CD14-positive monocyte (primary cell): ENCODE results near the gene MYO1D. TPM values are rescaled to one million over a fixed set of nuclear protein-coding genes. Genes with fewer than 3 reads are reported as not detected.

ENCODE experiments used
- DNase-seq, 3 donors: peaks; one replicate each; pipeline ENCODE4 v3.0.0-alpha.2; 2011 to 2022
- H2AFZ ChIP-seq: 2 replicates; pipeline ENCODE4 v1.6.0; 2012; ENCODE audit warnings: mild to moderate bottlenecking, low read depth, low read length, inconsistent platforms; ENCODE audit not compliant: insufficient read depth, poor library complexity, severe bottlenecking
- H3K27ac ChIP-seq, 2 donors: 1 replicate in 1 of 2; 2 replicates in 1 of 2; pipeline ENCODE4 v1.5.1; 2012 to 2013; ENCODE audit warnings: low read length in 2 of 2, control low read depth in 1 of 2, inconsistent platforms in 1 of 2, low read depth in 1 of 2, mild to moderate bottlenecking in 1 of 2
- H3K27me3 ChIP-seq, 2 donors: one replicate each; pipeline versions ENCODE4 v1.6.0 to v1.6.1; 2011 to 2013; ENCODE audit warnings: low read length in 2 of 2; ENCODE audit not compliant: control insufficient read depth in 2 of 2, insufficient read depth in 2 of 2
- H3K36me3 ChIP-seq, 2 donors: replicated peaks in 1 of 2; 1 replicate in 1 of 2; 2 replicates in 1 of 2; pipeline versions ENCODE4 v1.5.1 to v1.6.1; 2012 to 2013; ENCODE audit warnings: low read length in 2 of 2, control low read depth in 1 of 2, inconsistent platforms in 1 of 2, mild to moderate bottlenecking in 1 of 2; ENCODE audit not compliant: insufficient read depth in 2 of 2, control insufficient read depth in 1 of 2
- H3K4me1 ChIP-seq, 2 donors: 1 replicate in 1 of 2; 2 replicates in 1 of 2; pipeline versions ENCODE4 v1.5.1 to v1.6.1; 2012 to 2013; ENCODE audit warnings: low read length in 2 of 2, control low read depth in 1 of 2, inconsistent platforms in 1 of 2, mild to moderate bottlenecking in 1 of 2, moderate library complexity in 1 of 2; ENCODE audit not compliant: insufficient read depth in 2 of 2, control insufficient read depth in 1 of 2
- H3K4me2 ChIP-seq: replicated peaks from 2 replicates; pipeline ENCODE3; 2012; ENCODE audit warnings: low read length, moderate library complexity, mild to moderate bottlenecking; ENCODE audit not compliant: poor library complexity, severe bottlenecking; ENCODE audit errors: extremely low read depth
- H3K4me3 ChIP-seq, 3 experiments: fragments of 200-600 bp in 1 of 3; sonication (generic) in 1 of 3; replicated peaks in 1 of 3; 1 replicate in 2 of 3; 2 replicates in 1 of 3; pipeline ENCODE4 v1.5.1; 2011 to 2013; ENCODE audit warnings: low read length in 3 of 3, mild to moderate bottlenecking in 3 of 3, control low read depth in 2 of 3, low read depth in 2 of 3, inconsistent platforms in 1 of 3, moderate library complexity in 1 of 3
- H3K79me2 ChIP-seq: 2 replicates; pipeline ENCODE4 v1.6.0; 2012; ENCODE audit warnings: mild to moderate bottlenecking, control low read depth, inconsistent platforms, low read length, moderate library complexity; ENCODE audit not compliant: insufficient read depth
- H3K9ac ChIP-seq: 2 replicates; pipeline ENCODE4 v1.6.0; 2017; ENCODE audit warnings: low read length, mild to moderate bottlenecking; ENCODE audit not compliant: insufficient read depth, poor library complexity, severe bottlenecking
- H3K9me3 ChIP-seq, 2 donors: replicated peaks in 1 of 2; 1 replicate in 1 of 2; 2 replicates in 1 of 2; pipeline versions ENCODE4 v1.5.1 to v1.6.1; 2012 to 2013; ENCODE audit warnings: low read length in 2 of 2, control low read depth in 1 of 2; ENCODE audit not compliant: control insufficient read depth in 1 of 2, insufficient read depth in 1 of 2
- H4K20me1 ChIP-seq: 2 replicates; pipeline ENCODE4 v1.6.0; 2012; ENCODE audit warnings: mild to moderate bottlenecking, low read length, control low read depth, moderate library complexity; ENCODE audit not compliant: insufficient read depth
- H3K27ac Mint-ChIP-seq, 7 donors: one replicate each; pipeline ENCODE4 v1.8.0; 2020; ENCODE audit warnings: mild to moderate bottlenecking in 7 of 7, mixed read lengths in 7 of 7, moderate library complexity in 6 of 7, inconsistent platforms in 2 of 7
- H3K27me3 Mint-ChIP-seq, 3 donors: one replicate each; pipeline ENCODE4 v1.8.0; 2021 to 2022; ENCODE audit warnings: low read depth in 3 of 3, mild to moderate bottlenecking in 3 of 3, mixed read lengths in 3 of 3, moderate library complexity in 3 of 3, inconsistent platforms in 1 of 3
- H3K36me3 Mint-ChIP-seq, 2 donors: one replicate each; pipeline ENCODE4 v1.8.0; 2020; ENCODE audit warnings: mixed read lengths in 2 of 2, inconsistent platforms in 1 of 2, mild to moderate bottlenecking in 1 of 2
- H3K4me1 Mint-ChIP-seq: one replicate; pipeline ENCODE4 v1.8.0; 2020; ENCODE audit warnings: mild to moderate bottlenecking, mixed read lengths
- H3K4me3 Mint-ChIP-seq, 2 donors: one replicate each; pipeline ENCODE4 v1.8.0; 2020; ENCODE audit warnings: mild to moderate bottlenecking in 2 of 2, mixed read lengths in 2 of 2, moderate library complexity in 1 of 2
- H3K9me3 Mint-ChIP-seq, 7 donors: one replicate each; pipeline ENCODE4 v1.8.0; 2020 to 2022; ENCODE audit warnings: mixed read lengths in 7 of 7, mild to moderate bottlenecking in 6 of 7, moderate library complexity in 6 of 7, inconsistent platforms in 2 of 7
- WGBS: methylation state at CpG from one replicate; pipeline ENCODE4 v1.1.5; 2013; ENCODE audit warnings: missing lambda C conversion rate; ENCODE audit not compliant: insufficient coverage; 5-methylcytosine and 5-hydroxymethylcytosine counted together
- intact Hi-C, 2 donors: fragments of 100-400 bp; cut with micrococcal nuclease; formaldehyde crosslinking; loops; one replicate each; pipeline versions ENCODE4 v1.15.0 to v1.15.1; 2023
- polyA plus RNA-seq, 3 donors: library from polyadenylated mRNA; depleted of rRNA in 1 of 3; unstranded in 2 of 3; stranded (reverse) in 1 of 3; fragments of 300-500 nt in 2 of 3; fragments of >200 nt in 1 of 3; fragmentation: Illumina TruSeq in 2 of 3; gene quantifications; 1 replicate in 2 of 3; 2 replicates in 1 of 3; pipeline ENCODE4 v1.2.3, GENCODE V29; 2012 to 2021
- TF ChIP-seq, protein P1 (sequence below): fragments of 200-600 bp; IDR thresholded peaks from one replicate; pipeline ENCODE4 v1.8.0; 2022; ENCODE audit warnings: antibody characterized with exemption, mild to moderate bottlenecking

MYO1D gene
- polyA plus RNA-seq, 3 donors, result 0.22 to 0.39 (median 0.26) TPM

DNA sequence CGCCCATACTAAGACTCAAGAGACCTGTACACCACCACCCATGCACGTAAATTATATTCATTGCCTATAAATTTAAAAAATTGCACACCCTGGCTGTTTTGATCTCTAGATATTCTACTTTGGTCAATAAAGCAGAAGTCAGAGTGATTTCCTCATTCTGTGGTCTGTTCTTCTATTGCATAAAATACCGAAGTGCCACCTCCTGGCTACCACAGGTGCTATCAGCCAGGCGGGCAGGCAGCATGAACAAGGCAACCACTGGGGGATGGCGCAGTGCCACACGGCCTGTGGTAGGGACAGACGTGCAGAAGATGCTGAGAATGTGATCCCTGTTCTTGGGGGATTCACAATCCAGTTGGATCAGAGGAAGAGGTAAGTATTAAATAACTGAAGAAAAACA lies 267.8 kb downstream of the MYO1D start:
- no peaks in the 10 kb centered on the region for H3K79me2 ChIP-seq
- H3K4me3 ChIP-seq, result no peak overlapping the region
- DNase-seq, result peak; percentile 55 to 65 (median 65)
- intact Hi-C loops, result loop anchor here (5.0 kb wide), 2 partner anchors 122 to 127 kb away; partner anchors contain the start of gene CDK5R1 (in 1 of the 2)
- no peaks in the 10 kb centered on the region for H4K20me1 ChIP-seq
- H3K4me2 ChIP-seq, result no peak overlapping the region
- Mint-ChIP-seq H3K9me3 (peaks cover 0 to 1% (median 0%) of the 10 kb centered on the region in 7 donors), H3K36me3 (no peaks in the 10 kb centered on the region), H3K27me3 (peaks cover 9 to 17% (median 15%) of the 10 kb centered on the region in 3 donors), H3K4me3 (peak overlapping the region; percentile 1 to 10), H3K27ac (no peak overlapping the region), H3K4me1 (peaks cover 9% of the 10 kb centered on the region)
- H3K9ac ChIP-seq, result no peak overlapping the region
- H3K36me3 ChIP-seq, result no peaks in the 10 kb centered on the region
- H3K27me3 ChIP-seq, result peaks cover 0 to 3% of the 10 kb centered on the region in 2 donors
- peaks cover 7 to 8% of the 10 kb centered on the region in 2 donors for H3K4me1 ChIP-seq
- H2AFZ ChIP-seq, result no peak overlapping the region
- no peak overlapping the region for H3K27ac ChIP-seq
- WGBS, result 0% methylated on average over 3 of the region's 7 CpGs
- TF ChIP-seq, protein P1, sequence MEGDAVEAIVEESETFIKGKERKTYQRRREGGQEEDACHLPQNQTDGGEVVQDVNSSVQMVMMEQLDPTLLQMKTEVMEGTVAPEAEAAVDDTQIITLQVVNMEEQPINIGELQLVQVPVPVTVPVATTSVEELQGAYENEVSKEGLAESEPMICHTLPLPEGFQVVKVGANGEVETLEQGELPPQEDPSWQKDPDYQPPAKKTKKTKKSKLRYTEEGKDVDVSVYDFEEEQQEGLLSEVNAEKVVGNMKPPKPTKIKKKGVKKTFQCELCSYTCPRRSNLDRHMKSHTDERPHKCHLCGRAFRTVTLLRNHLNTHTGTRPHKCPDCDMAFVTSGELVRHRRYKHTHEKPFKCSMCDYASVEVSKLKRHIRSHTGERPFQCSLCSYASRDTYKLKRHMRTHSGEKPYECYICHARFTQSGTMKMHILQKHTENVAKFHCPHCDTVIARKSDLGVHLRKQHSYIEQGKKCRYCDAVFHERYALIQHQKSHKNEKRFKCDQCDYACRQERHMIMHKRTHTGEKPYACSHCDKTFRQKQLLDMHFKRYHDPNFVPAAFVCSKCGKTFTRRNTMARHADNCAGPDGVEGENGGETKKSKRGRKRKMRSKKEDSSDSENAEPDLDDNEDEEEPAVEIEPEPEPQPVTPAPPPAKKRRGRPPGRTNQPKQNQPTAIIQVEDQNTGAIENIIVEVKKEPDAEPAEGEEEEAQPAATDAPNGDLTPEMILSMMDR, result peak; percentile 55
- H3K9me3 ChIP-seq, result no peaks in the 10 kb centered on the region

DNA sequence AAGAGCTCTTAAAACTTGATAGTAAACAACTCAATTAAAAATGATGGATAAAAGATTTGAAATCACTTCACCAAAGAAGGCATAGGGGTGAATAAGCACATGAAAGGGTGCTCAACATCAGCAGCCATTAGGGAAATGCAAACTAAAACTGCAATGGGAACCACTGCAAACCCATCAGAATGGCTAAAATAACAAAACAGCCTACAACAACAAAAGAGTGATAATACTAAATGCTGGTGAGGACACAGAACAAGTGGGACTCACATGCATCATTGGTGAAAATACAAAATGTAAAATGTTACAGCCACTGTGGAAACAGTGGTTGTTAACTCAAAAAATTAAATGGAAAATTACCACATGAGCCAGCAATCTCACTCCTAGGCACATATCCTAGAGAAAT lies 268.7 kb downstream of the MYO1D start:
- no peaks in the 10 kb centered on the region for H3K79me2 ChIP-seq
- Mint-ChIP-seq H3K36me3 (no peaks in the 10 kb centered on the region), H3K4me3 (no peak overlapping the region), H3K27me3 (peaks cover 9 to 17% (median 16%) of the 10 kb centered on the region in 3 donors), H3K27ac (no peak overlapping the region), H3K9me3 (peaks cover 0 to 1% (median 0%) of the 10 kb centered on the region in 7 donors), H3K4me1 (peaks cover 9% of the 10 kb centered on the region)
- intact Hi-C loops, result loop anchor here (5.0 kb wide), 2 partner anchors 121 to 126 kb away; partner anchors contain the start of gene CDK5R1 (in 1 of the 2)
- H4K20me1 ChIP-seq, result no peaks in the 10 kb centered on the region
- peaks cover 7 to 8% of the 10 kb centered on the region in 2 donors for H3K4me1 ChIP-seq
- H3K4me3 ChIP-seq, result no peak overlapping the region
- H3K27me3 ChIP-seq, result peaks cover 0 to 3% of the 10 kb centered on the region in 2 donors
- H3K9ac ChIP-seq, result no peak overlapping the region
- no peaks in the 10 kb centered on the region for H3K9me3 ChIP-seq
- DNase-seq, result no peak
- TF ChIP-seq, protein P1, result no peak
- no peaks in the 10 kb centered on the region for H3K36me3 ChIP-seq
- no peak overlapping the region for H2AFZ ChIP-seq
- H3K27ac ChIP-seq, result no peak overlapping the region
- no peak overlapping the region for H3K4me2 ChIP-seq
